Natural killer cell treated with Interleukin-12 subunit alpha and Interleukin-12 subunit beta and Interleukin-15 and Interleukin-18, amount 100 ng/mL, for 72 hours (primary cell): ENCODE measurements around the gene POLR2J. TPM values are rescaled to one million over a fixed set of nuclear protein-coding genes. Genes with fewer than 3 reads are reported as not detected.

Experiments
- ATAC-seq, 2 donors: fragments of 150-1000 bp; cut with Tn5 transposase in 1 of 2; sonication (Bioruptor Pico), chemical (Tn5 transposase) in 1 of 2; 2 replicates each; pipeline ENCODE4 v1.10.0; 2021
- DNase-seq: peaks from one replicate; pipeline ENCODE4 v3.0.0; 2022; ENCODE audit warnings: low spot score
- H3K27ac Mint-ChIP-seq, 2 donors: 1 replicate in 1 of 2; 2 replicates in 1 of 2; pipeline ENCODE4 v1.8.0; 2022; ENCODE audit warnings: mixed read lengths in 2 of 2, mild to moderate bottlenecking in 1 of 2, moderate library complexity in 1 of 2
- H3K27me3 Mint-ChIP-seq, 2 donors: 1 replicate in 1 of 2; 2 replicates in 1 of 2; pipeline ENCODE4 v1.8.0; 2022; ENCODE audit warnings: mixed read lengths in 2 of 2
- H3K36me3 Mint-ChIP-seq: one replicate; pipeline ENCODE4 v1.8.0; 2022; ENCODE audit warnings: mixed read lengths
- H3K4me1 Mint-ChIP-seq, 2 donors: 1 replicate in 1 of 2; 2 replicates in 1 of 2; pipeline ENCODE4 v1.8.0; 2022; ENCODE audit warnings: low read depth in 2 of 2, mixed read lengths in 2 of 2, mild to moderate bottlenecking in 1 of 2
- H3K4me3 Mint-ChIP-seq: one replicate; pipeline ENCODE4 v1.8.0; 2022; ENCODE audit warnings: mixed read lengths
- H3K9me3 Mint-ChIP-seq: 2 replicates; pipeline ENCODE4 v1.8.0; 2022; ENCODE audit warnings: mixed read lengths
- total RNA-seq, 2 donors: library from RNA; stranded (reverse); gene quantifications; one replicate each; pipeline ENCODE4 v1.2.3, GENCODE V29; 2022

POLR2J gene
- total RNA-seq, 2 donors from 2014 or later: 56.9 to 57.6 TPM

DNA sequence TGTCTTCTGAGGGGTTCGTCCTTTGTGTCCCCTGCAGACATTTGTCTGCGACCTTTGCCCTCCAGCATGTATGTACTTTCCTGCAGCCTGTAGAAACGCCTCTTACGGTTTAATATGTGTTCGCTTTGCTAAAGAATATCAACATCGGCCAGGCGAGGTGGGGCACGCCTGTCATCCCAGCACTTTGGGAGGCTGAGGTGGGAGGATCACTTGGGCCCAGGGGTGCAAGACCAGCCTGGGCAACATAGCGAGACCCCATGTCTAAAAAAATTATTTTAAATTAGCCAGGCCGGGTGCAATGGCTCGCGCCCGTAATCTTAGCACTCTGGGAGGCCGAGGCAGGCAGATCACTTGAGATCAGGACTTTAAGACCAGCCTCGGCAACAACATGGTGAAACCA lies 29.6 kb downstream of the POLR2J start:
- DNase-seq: no peak
- Mint-ChIP-seq H3K36me3 (peaks cover 6% of the 10 kb centered on the region), H3K27ac (no peak overlapping the region), H3K4me3 (no peak overlapping the region), H3K27me3 (no peaks in the 10 kb centered on the region), H3K9me3 (no peaks in the 10 kb centered on the region), H3K4me1 (peaks cover 0 to 3% of the 10 kb centered on the region in 2 donors)
- no peak for ATAC-seq

DNA sequence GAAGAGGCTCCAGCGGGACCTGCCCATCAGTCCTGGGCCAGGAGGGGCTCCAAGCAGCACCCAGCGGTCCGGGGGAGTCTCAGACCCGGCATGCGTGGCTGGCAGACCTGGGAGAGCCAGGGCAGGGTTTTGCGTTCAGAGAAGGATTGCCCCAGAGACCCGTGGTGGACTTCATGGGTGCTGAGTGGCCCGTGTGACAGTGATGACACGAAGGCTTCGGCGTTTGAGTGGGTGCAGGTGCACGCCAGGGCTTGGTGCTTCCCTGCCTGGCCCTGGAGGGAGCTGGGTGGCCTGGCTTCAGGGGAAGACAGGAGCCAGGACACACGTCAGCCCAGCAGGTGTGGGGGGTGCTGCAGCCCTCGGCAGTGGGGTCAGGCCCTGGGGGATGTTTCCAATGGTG lies 31.4 kb downstream of the POLR2J start:
- H3K36me3 Mint-ChIP-seq: peaks cover 6% of the 10 kb centered on the region
- DNase-seq: no peak
- no peak overlapping the region for H3K27ac Mint-ChIP-seq
- H3K4me1 Mint-ChIP-seq: peaks cover 9 to 11% of the 10 kb centered on the region in 2 donors
- no peak overlapping the region for H3K4me3 Mint-ChIP-seq
- no peaks in the 10 kb centered on the region for H3K9me3 Mint-ChIP-seq
- ATAC-seq: no peak
- H3K27me3 Mint-ChIP-seq: no peaks in the 10 kb centered on the region

DNA sequence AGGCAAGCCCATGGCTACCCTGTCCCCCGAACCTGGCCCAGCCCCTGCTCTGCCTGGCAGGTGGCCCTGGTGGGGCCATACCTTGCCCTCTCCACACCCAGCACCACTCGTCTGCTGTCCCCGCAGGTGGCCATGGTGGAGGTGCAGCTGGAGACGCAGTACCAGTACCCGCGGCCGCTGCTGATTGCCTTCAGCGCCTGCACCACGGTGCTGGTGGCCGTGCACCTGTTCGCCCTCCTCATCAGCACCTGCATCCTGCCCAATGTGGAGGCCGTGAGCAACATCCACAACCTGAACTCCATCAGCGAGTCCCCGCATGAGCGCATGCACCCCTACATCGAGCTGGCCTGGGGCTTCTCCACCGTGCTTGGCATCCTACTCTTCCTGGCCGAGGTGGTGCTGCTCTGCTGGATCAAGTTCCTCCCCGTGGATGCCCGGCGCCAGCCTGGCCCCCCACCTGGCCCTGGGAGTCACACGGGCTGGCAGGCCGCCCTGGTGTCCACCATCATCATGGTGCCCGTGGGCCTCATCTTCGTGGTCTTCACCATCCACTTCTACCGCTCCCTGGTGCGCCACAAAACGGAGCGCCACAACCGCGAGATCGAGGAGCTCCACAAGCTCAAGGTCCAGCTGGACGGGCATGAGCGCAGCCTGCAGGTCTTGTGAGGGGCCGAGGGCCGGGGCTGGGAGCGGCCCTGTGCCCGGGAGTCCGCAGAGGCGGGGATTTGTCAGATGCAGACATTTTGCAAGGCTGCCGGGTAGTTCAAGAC lies 32.1 kb downstream of the POLR2J start:
- DNase-seq (no peak), ATAC-seq (no peak)
- Mint-ChIP-seq H3K4me1 (peaks cover 11 to 14% of the 10 kb centered on the region in 2 donors), H3K27me3 (no peaks in the 10 kb centered on the region), H3K4me3 (no peak overlapping the region), H3K9me3 (no peaks in the 10 kb centered on the region), H3K27ac (peak overlapping the region in 1 of 2 donors; percentile 74), H3K36me3 (peaks cover 6% of the 10 kb centered on the region)

DNA sequence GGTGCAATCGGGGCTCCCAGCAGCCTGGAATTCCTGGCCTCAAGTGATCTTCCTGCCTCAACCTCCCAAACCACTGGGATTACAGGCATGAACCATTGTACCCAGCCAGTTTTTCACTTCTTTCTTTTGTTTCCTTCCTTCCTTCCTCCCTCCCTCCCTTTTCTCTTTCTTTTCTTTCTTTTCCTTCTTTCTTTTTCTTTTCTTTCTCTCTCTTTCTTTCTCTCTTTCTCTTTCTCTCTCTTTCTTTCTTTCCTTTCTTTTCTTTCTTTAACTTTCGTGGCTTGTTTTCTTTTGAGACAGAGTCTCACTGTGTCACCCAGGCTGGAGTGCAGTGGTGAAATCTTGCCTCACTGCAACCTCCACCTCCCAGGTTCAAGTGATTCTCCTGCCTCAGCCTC lies 33.0 kb downstream of the POLR2J start:
- Mint-ChIP-seq H3K4me3 (no peak overlapping the region), H3K9me3 (no peaks in the 10 kb centered on the region), H3K36me3 (peaks cover 6% of the 10 kb centered on the region), H3K27ac (peak overlapping the region; percentile 40 to 74), H3K27me3 (no peaks in the 10 kb centered on the region), H3K4me1 (peaks cover 11 to 14% of the 10 kb centered on the region in 2 donors)
- DNase-seq (no peak), ATAC-seq (no peak)

DNA sequence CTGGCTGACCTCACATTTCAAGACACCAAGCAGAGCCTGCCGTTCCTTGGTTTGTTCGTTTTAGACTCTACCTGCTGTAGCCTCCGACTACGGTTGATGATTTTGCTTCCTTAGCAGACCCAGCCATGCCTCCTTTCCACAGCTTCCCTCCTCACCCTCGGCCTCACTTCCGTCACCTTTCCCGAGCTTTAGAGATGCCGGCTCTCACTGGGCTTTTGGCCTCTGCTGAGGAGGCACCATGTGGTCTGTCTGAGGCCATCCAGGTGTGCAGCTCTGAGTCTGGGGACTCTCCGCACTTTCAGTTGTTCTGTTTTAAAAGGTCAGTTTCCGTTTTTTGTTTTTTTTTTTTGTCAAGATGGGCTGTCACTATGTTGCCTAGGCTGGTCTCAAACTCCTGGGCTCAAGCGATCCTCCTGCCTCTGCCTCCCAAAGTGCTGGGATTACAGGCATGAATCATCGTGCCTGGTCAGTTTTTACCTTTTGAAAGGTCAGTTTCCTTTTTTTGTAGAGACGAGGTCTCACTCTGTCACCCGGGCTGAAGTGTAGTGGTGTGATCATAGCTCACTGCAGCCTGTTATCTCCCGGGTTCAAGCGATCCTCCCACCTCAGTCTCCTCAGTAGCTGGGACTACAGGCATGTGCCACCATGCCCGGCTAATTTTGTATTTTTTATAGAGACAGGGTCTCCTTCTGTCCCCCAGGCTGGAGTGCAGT lies 33.6 kb downstream of the POLR2J start:
- no peak for ATAC-seq
- peaks cover 6% of the 10 kb centered on the region for H3K36me3 Mint-ChIP-seq
- no peak for DNase-seq
- peak overlapping the region; percentile 40 to 74 for H3K27ac Mint-ChIP-seq
- H3K4me3 Mint-ChIP-seq: no peak overlapping the region
- no peaks in the 10 kb centered on the region for H3K27me3 Mint-ChIP-seq
- H3K4me1 Mint-ChIP-seq: peaks cover 11 to 14% of the 10 kb centered on the region in 2 donors
- H3K9me3 Mint-ChIP-seq: no peaks in the 10 kb centered on the region

DNA sequence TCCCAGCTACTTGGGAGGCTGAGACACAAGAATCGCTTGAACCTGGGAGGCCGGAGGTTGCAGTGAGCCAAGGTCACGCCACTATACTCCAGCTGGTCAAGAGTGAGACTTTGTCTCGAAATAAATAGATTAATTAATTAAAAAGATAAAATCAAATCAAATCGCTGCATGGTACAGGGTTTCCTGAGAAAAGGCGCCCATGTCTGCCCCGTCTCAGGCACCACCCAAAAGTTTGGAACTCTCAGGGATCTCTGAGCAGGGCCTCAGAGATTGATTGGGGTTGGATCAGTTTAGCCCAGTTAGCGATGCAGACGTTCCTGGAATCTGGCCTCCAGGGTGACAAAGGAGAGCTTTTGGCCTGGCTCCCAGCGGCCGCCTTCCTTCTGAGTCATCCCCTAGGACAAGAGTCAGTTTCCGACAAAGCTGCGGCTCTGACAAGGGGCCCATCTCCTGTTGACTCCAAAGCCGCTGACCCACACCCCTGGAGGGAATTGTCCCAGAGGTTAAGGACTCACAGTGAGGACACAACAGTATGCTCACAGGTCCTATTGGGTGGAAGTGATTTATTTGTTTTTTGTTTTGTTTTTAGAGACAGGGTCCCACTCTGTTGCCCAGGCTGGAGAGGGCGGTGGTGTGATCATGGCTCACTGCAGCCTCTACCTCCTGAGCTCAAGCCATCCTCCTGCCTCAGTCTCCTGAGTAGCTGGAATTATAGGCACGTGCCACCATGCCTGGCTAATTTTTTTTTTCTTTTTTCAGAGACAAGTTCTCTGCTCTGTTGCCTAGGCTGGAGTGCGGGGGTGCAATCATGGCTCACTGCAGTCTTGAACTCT lies 38.5 kb downstream of the POLR2J start:
- Mint-ChIP-seq H3K9me3 (no peaks in the 10 kb centered on the region), H3K27me3 (no peaks in the 10 kb centered on the region), H3K4me3 (no peak overlapping the region), H3K4me1 (peaks cover 15 to 19% of the 10 kb centered on the region in 2 donors), H3K27ac (no peak overlapping the region), H3K36me3 (no peaks in the 10 kb centered on the region)
- DNase-seq (no peak), ATAC-seq (no peak)

DNA sequence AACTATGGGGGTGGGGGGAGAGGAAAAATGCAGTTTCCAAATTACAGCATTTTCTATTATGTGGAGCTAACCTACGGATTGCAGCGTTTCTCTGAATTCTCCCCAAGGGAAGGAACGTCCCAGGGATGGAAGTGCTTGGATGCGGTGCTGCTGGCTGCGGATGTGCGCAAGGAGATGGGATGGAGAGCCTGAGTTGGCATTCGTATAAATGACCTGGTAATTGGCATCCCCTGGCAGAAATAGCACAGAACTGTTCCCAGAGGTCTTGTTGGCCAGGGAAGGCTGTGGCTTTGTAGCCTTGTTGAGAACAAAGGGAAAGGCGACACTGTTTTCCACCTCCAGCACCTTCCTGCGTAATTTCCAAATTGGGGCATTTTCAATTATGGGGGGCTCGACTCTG lies 42.6 kb downstream of the POLR2J start:
- H3K9me3 Mint-ChIP-seq: no peaks in the 10 kb centered on the region
- no peak for ATAC-seq
- H3K27ac Mint-ChIP-seq: peak overlapping the region in 1 of 2 donors; percentile 41
- peak overlapping the region; percentile 82 for H3K4me3 Mint-ChIP-seq
- peaks cover 20% of the 10 kb centered on the region in 2 donors for H3K4me1 Mint-ChIP-seq
- H3K36me3 Mint-ChIP-seq: no peaks in the 10 kb centered on the region
- H3K27me3 Mint-ChIP-seq: no peaks in the 10 kb centered on the region
- DNase-seq: no peak

DNA sequence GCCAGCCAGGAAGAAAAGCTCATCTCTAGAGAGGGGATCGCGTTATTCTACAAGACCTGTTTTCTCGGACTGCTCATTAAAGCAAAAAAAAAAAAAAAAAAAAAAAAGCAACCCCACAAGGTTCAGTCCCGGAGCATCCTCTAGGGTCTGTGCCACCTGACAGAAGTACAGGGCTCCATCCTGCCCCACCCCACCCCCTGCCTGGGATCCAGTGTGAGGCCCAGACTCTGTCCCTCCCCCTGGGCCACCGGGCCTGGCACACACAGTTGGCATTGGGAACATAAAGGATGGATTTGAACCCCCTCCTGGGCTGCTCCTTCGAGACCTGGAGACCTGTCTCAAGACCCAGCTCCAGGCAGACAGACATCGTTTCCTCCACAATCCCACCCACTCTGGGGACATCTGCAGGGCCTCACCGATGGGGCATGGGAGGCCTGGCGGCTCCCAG lies 44.7 kb downstream of the POLR2J start:
- DNase-seq: no peak
- Mint-ChIP-seq H3K27me3 (no peaks in the 10 kb centered on the region), H3K36me3 (no peaks in the 10 kb centered on the region), H3K4me3 (peak overlapping the region; percentile 82), H3K27ac (peak overlapping the region; percentile 57 to 95), H3K9me3 (no peaks in the 10 kb centered on the region), H3K4me1 (peaks cover 36 to 37% of the 10 kb centered on the region in 2 donors)
- peak in 1 of 2 donors; percentile 22 for ATAC-seq

DNA sequence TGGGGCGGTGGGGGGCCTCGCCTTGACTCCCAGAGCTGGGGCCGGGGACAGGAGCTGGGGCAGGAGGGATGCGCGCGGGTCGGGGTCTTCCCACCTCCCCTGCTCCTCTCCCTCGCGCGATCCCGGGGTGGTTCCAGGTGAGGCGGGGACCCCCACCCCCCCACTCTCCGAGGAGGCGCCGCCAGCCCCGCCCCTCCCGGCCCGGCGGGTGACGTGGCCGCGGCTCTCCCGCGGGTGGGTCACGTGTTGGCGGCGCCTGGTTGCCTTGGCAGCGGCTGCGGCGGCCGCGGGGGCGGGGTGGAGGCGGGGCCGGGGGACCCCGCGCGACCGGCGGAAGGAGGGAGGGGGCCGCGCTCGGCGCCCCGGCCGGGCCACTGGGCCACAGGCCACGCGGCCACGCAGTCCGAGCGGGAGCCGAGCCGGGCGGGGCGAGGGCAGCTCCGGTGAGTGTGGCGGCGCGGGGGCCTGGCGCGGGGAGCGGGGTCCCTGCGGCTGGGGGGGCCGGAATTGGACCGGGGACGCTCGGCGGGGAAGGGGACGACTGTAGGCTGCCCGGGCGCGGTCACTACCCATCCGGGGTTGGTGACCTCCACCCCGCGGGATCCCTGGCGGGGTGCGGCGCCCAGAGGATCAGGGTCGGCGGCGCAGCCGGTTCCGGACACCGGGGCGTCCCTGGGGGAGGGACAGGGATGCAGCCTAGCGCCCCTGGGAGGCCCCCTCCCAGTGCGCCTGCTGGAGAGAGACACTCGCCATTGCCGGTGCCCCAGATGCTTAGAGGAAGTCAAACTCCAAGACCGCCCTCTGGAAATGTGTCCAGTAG lies 45.3 kb downstream of the POLR2J start, which contains the start of gene ORAI2:
TSS of gene ORAI2 (plus strand) at position 357 of the 820 bp plus-strand sequence. CDS start 5,382 bp downstream, outside the sequence.
- H3K9me3 Mint-ChIP-seq: no peaks in the 10 kb centered on the region
- peaks cover 37 to 38% of the 10 kb centered on the region in 2 donors for H3K4me1 Mint-ChIP-seq
- no peaks in the 10 kb centered on the region for H3K36me3 Mint-ChIP-seq
- peak; percentile 91 to 92 for ATAC-seq
- DNase-seq: peak; percentile 93
- peak within 1 kb of the TSS; percentile 82 for H3K4me3 Mint-ChIP-seq
- peak within 1 kb of the TSS; percentile 57 to 95 for H3K27ac Mint-ChIP-seq
- no peaks in the 10 kb centered on the region for H3K27me3 Mint-ChIP-seq

DNA sequence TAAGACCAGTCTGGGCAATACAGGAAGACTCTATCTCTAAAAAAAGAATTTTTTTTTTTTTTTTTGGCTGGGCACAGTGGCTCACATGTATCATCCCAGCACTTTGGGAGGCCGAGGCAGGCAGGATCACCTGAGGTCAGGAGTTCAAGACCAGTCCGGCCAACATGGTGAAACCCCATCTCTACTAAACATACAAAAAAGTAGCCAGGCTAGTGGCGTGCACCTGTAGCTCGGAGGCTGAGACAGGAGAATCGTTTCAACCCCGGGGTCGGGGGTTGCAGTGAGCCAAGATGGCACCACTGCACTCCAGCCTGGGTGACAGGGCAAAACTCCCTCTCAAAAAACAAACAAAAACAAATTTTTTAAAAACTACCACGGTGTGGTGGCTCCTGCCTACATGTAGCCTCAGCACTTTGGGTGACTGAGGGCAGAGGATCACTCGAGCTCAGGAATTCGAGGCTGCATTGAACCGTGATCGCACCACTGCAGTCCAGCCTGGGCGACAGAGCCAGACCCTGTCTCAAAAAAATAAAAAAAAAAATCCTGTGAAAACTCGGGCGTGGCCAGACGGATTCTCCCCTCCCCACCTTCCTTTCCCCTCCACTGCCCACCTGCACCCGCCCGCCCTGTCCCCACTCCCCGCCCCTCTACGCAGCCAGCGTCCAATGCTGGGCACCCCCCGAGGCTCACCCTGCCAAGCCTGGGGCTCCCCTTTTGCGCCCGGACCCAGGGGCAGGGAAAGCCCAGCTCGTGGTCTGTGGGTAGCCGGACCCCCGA lies 46.1 kb downstream of the POLR2J start:
- peaks cover 37 to 38% of the 10 kb centered on the region in 2 donors for H3K4me1 Mint-ChIP-seq
- H3K4me3 Mint-ChIP-seq: peak overlapping the region; percentile 55
- H3K36me3 Mint-ChIP-seq: no peaks in the 10 kb centered on the region
- peak overlapping the region; percentile 19 to 100 for H3K27ac Mint-ChIP-seq
- H3K27me3 Mint-ChIP-seq: no peaks in the 10 kb centered on the region
- ATAC-seq (peak in 1 of 2 donors; percentile 39), DNase-seq (no peak)
- H3K9me3 Mint-ChIP-seq: no peaks in the 10 kb centered on the region

DNA sequence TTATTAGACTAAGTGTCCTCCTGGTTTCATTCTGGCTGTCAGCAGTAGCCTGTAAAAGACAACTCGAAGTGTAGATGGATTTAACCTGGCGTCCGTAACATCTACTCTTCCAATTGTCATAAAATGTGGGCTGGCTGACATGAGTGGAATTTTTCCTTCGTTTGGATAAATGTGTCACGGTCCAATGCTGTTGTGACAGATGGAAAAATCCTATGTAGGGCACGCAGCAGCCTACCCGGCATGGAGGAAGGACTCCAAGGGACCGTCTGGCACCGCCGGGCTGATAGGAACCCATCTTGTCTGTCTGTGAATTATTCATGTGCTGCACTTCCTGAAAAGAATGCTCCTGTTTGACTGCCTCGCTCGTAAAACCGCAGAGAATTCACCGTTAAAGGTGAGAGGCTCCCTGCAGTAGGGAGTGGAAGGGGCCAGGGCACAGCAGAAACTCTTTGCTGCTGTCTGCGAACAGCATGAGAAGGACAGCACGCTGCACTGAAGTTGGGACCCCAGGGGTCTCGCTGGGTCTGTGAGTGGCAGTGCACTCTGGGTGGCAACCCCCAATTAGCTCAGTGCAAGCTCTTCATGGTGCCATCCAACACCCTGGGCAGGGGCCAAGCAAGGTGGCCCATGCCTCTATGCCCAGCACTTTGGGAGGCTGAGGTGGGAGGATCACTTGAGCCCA lies 47.0 kb downstream of the POLR2J start:
- H3K4me3 Mint-ChIP-seq: peak overlapping the region; percentile 55
- H3K4me1 Mint-ChIP-seq: peaks cover 41 to 43% of the 10 kb centered on the region in 2 donors
- H3K27ac Mint-ChIP-seq: peak overlapping the region; percentile 72 to 100
- ATAC-seq (no peak), DNase-seq (no peak)
- no peaks in the 10 kb centered on the region for H3K9me3 Mint-ChIP-seq
- no peaks in the 10 kb centered on the region for H3K36me3 Mint-ChIP-seq
- H3K27me3 Mint-ChIP-seq: no peaks in the 10 kb centered on the region
